Germinal center (tissue), 1 donor: ENCODE results near the gene FBH1.
A peak's percentile ranks its signal among the peaks of the same experiment; 100 is the strongest.
"Not testable (repeated sequence)": the region's sequence is repeated elsewhere in the genome, so short reads cannot be mapped to it uniquely, and the experiment has no call there.

ENCODE experiments used
- DNase-seq: peaks from one replicate; pipeline ENCODE4 v3.0.0; 2012; ENCODE audit warnings: mixed read lengths, low spot score

The FBH1 gene

GRCh38 chr10:5959581-5960069 lies 69.6 kb downstream of the FBH1 start:
- DNase-seq, result no peak

GRCh38 chr10:5960070-5960972 lies 70.3 kb downstream of the FBH1 start:
- DNase-seq, result no peak

- not testable (repeated sequence) for DNase-seq
Observed at GRCh38 chr10:5960973-5961275, 70.9 kb downstream of the FBH1 start.

GRCh38 chr10:5961405-5962100 lies 71.5 kb downstream of the FBH1 start:
- DNase-seq, result no peak

- not testable (repeated sequence) for DNase-seq
Observed at GRCh38 chr10:5962358-5962940, 72.4 kb downstream of the FBH1 start.

GRCh38 chr10:5963071-5963470 lies 73.0 kb downstream of the FBH1 start:
- DNase-seq, result no peak

GRCh38 chr10:5963591-5963990 lies 73.5 kb downstream of the FBH1 start:
- no peak for DNase-seq

- no peak for DNase-seq
Observed at GRCh38 chr10:5964736-5965135, 74.7 kb downstream of the FBH1 start.

- DNase-seq, result no peak
Observed at GRCh38 chr10:5965266-5965665, 75.2 kb downstream of the FBH1 start.

- DNase-seq, result no peak
Observed at GRCh38 chr10:5968037-5968680, 78.1 kb downstream of the FBH1 start.

GRCh38 chr10:5968681-5969453 lies 78.8 kb downstream of the FBH1 start:
- DNase-seq, result no peak

- no peak for DNase-seq
Observed at GRCh38 chr10:5970066-5970465, 80.0 kb downstream of the FBH1 start.

- DNase-seq, result no peak
Observed at GRCh38 chr10:5970527-5970926, 80.5 kb downstream of the FBH1 start.

- peak; percentile 43 for DNase-seq
Observed at GRCh38 chr10:5971315-5971832, 81.3 kb downstream of the FBH1 start.

GRCh38 chr10:5971886-5972285 lies 81.8 kb downstream of the FBH1 start:
- DNase-seq, result no peak

- no peak for DNase-seq
Observed at GRCh38 chr10:5973069-5973468, 83.0 kb downstream of the FBH1 start.

GRCh38 chr10:5975641-5976473 lies 85.8 kb downstream of the FBH1 start:
- peak; percentile 71 for DNase-seq

- DNase-seq, result peak; percentile 58
Observed at GRCh38 chr10:5976512-5977470, 86.7 kb downstream of the FBH1 start.
